HUES64 (cell line): ENCODE results near the gene LDLRAD4.
"Not testable (repeated sequence)": the region's sequence is repeated elsewhere in the genome, so short reads cannot be mapped to it uniquely, and the experiment has no call there.

Experiments
- H3K27ac ChIP-seq: 2 replicates; pipeline ENCODE4 v1.7.0; 2013; ENCODE audit warnings: low read depth, low read length, inconsistent platforms
- H3K27me3 ChIP-seq: 2 replicates; pipeline ENCODE4 v1.6.1; 2013; ENCODE audit warnings: mild to moderate bottlenecking, low read length; ENCODE audit not compliant: insufficient read depth
- H3K36me3 ChIP-seq: 2 replicates; pipeline ENCODE4 v1.6.1; 2013; ENCODE audit warnings: mild to moderate bottlenecking, low read length; ENCODE audit not compliant: insufficient read depth
- H3K4me1 ChIP-seq: 2 replicates; pipeline ENCODE4 v1.6.1; 2013; ENCODE audit warnings: mild to moderate bottlenecking, low read length, moderate library complexity; ENCODE audit not compliant: insufficient read depth
- H3K4me3 ChIP-seq: 2 replicates; pipeline ENCODE4 v1.5.1; 2013; ENCODE audit warnings: mild to moderate bottlenecking, low read length, moderate library complexity
- H3K9ac ChIP-seq: 2 replicates; pipeline ENCODE4 v1.6.1; 2013; ENCODE audit warnings: mild to moderate bottlenecking, low read depth, low read length
- H3K9me3 ChIP-seq: 2 replicates; pipeline ENCODE4 v1.6.1; 2013; ENCODE audit warnings: low read depth, low read length; ENCODE audit not compliant: insufficient read depth
- WGBS: fragments of 150-250, 120-280 bp; methylation state at CpG from one replicate; pipeline ENCODE4 v1.1.7; 2013; ENCODE audit warnings: missing lambda C conversion rate; 5-methylcytosine and 5-hydroxymethylcytosine counted together

Gene LDLRAD4

DNA sequence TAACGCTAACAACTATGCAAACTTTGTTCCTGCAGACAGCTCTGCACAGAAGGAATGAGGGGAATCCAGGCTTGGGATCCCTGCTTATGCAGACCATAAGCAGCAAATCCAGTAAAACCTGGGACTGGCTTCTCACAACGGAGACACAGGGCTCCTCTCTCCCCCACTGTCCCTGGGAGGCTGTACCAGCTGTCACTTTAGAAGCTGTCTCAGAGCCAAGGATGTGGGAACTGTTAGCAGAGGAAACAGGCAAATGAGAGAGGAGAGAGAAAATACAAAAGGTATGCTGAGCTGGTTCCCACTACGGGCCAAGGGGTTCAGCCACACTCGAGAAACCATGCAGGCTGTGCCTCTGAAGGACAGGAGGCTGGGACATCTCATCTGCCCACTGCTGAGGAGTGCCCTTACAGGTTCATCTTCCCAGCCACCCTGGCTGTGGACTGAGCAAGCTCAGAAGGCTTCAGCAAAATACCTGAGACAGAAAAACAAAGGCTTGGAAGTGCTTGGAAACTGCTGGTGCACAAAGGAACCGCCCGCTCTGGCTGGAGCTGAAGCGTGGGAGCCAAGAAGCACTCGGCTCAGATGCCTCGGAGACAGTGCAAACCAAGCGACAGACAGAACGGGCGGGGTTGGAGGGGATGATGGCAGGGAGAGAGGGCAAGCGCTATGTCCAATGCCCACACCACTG, 435.3 kb downstream of the LDLRAD4 start:
- no peaks in the 10 kb centered on the region for H3K4me1 ChIP-seq
- H3K9ac ChIP-seq, result no peak overlapping the region
- WGBS, result 85% methylated on average over 13 of the region's 13 CpGs
- H3K9me3 ChIP-seq, result no peaks in the 10 kb centered on the region
- no peaks in the 10 kb centered on the region for H3K27me3 ChIP-seq
- no peak overlapping the region for H3K27ac ChIP-seq
- no peak overlapping the region for H3K4me3 ChIP-seq
- H3K36me3 ChIP-seq, result no peaks in the 10 kb centered on the region

DNA sequence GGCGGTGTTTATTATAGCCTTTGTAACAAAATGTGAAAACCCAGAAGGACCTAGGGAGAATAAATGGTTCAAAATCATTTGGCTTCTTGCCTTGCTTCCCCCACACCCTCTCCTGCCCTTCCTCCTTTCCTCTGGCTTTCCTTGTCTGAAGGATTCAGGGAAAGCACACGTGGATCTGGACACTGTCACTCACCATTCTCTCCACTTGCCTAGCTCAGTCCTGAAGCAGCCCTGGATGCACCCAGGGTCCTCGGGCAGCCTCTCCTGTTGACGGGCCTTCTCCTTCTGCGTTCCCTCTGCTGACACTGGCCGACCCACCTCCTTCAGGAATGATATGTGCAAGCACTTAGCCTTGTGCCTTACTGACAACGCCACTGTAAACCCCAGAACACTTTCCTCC, 439.4 kb downstream of the LDLRAD4 start:
- no peak overlapping the region for H3K4me3 ChIP-seq
- no peaks in the 10 kb centered on the region for H3K9me3 ChIP-seq
- 70% methylated on average over 6 of the region's 7 CpGs for WGBS
- H3K27me3 ChIP-seq, result no peaks in the 10 kb centered on the region
- H3K4me1 ChIP-seq, result no peaks in the 10 kb centered on the region
- no peaks in the 10 kb centered on the region for H3K36me3 ChIP-seq
- no peak overlapping the region for H3K27ac ChIP-seq
- H3K9ac ChIP-seq, result no peak overlapping the region

DNA sequence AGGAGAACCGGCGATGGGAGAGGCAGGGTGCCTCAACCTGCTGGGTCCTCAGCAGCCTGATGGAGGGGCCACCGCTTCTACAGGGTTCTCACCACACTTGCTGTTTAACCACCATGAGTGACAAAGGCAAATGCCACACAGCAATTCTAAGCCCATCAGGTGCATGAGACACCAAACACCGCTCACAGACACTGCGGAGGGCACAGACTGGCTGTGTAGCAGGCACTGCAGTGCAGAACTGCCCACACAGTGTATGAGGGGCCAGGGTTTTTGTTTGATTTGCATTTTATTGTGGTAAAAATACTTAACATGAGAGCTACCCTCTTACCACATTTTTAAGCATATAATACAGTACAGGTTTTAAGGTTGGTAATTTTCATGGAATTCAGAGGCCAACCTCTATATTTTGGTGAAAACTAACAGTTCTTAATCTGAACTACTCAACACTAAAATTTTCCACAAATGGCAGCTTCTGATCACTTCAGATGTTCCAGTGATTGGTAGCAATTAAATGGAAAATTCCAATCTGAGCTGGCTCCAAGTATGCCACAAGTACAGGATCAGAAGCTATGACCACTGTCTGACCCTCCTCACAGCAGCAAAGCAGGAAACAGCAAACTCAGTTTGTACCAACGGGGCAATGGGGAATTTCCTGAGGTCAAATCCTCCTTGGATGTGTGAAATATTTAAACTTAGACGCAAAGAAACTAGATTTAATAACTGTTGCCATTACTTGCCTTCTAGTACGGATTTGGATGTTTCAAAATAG, 440.1 kb downstream of the LDLRAD4 start:
- 92% methylated on average over 8 of the region's 8 CpGs for WGBS
- Histone ChIP-seq H3K27ac (no peak overlapping the region), H3K4me1 (no peaks in the 10 kb centered on the region), H3K9ac (no peak overlapping the region), H3K36me3 (no peaks in the 10 kb centered on the region), H3K9me3 (no peaks in the 10 kb centered on the region), H3K27me3 (no peaks in the 10 kb centered on the region), H3K4me3 (no peak overlapping the region)

DNA sequence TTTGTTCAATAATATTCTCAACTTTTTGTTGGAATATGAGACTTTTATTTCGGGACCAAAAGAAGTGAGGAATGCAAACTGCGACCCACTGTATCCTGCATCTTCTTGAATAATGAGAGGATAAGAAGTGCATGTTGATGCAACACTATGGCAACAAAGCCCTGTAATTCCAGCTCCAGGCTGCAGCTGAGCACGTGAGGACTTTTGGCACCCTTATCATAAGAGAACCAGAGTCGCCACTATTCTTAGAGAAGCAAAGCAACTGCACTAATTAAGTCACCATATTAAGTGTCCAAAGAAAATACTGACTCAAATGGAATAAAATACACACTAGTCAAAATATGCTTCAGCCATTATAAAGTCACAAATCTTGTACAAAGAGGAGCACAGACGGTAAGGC, 441.9 kb downstream of the LDLRAD4 start:
- 93% methylated on average over 5 of the region's 5 CpGs for WGBS
- Histone ChIP-seq H3K27ac (no peak overlapping the region), H3K9ac (no peak overlapping the region), H3K4me1 (no peaks in the 10 kb centered on the region), H3K27me3 (no peaks in the 10 kb centered on the region), H3K36me3 (peaks cover 8% of the 10 kb centered on the region; the same call in 1 of the 2 replicates), H3K4me3 (no peak overlapping the region), H3K9me3 (no peaks in the 10 kb centered on the region)

DNA sequence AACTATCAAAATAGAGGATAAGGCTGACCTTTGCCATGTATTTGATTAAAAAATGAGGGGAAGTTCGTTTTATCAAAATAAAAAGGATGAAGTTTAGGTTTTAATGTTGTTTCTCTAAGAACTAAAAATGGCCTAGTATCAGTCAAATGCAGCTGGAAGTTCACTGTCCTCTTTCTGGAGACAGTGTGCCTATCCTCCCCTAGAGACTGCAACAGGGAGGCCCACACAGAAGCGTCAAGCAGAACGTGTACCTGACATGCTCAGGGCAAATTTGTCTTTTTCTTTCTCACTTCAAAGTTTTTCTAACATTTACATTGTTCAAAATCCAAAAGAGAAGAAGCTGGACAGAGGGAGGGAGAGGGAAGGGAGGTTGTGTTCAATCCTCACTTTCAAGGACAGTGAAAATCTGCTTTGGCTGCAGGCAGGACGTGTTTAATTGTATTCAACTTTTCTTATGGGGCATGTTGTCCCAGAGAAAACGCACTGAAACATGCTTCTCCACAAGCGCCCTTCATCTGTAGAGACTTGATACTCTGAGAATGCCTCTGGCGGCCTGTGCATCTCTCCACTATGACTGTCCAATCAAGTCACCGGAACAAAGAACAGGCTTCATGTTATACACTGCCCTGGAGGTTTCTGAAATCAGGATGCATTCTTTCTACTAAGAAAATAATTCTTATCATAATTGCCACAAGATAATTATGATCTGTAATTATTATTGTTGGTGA, 442.7 kb downstream of the LDLRAD4 start:
- H3K9me3 ChIP-seq, result no peaks in the 10 kb centered on the region
- no peak overlapping the region for H3K4me3 ChIP-seq
- H3K9ac ChIP-seq, result no peak overlapping the region
- no peaks in the 10 kb centered on the region for H3K4me1 ChIP-seq
- H3K27me3 ChIP-seq, result no peaks in the 10 kb centered on the region
- no peak overlapping the region for H3K27ac ChIP-seq
- WGBS, result 93% methylated on average over 8 of the region's 8 CpGs
- H3K36me3 ChIP-seq, result peaks cover 15% of the 10 kb centered on the region; the same call in 1 of the 2 replicates

DNA sequence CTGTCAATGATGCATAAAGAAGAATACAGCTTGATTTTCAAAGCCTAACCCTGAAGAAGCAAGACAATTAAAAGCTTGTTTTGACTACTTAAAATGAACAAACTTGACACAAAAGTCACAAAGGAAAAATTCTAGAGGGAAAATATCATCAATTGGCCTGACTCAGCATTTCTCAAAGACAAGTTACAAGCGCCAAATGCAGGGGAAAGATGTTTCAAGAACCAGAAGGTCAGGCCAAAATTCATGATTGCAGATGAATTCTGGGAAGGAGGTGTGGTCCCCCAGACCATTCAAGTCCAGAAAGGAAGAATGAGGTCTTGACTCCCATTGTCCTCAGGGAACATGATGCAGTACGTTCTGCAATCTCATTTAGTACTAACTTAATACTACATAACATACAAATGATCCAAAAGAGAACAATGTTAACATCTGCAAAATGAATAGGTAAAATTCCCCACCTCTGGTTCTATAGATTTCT, 443.3 kb downstream of the LDLRAD4 start:
- WGBS, result 85% methylated on average over 2 of the region's 2 CpGs
- H3K27ac ChIP-seq, result no peak overlapping the region
- H3K27me3 ChIP-seq, result no peaks in the 10 kb centered on the region
- H3K36me3 ChIP-seq, result peaks cover 21% of the 10 kb centered on the region
- no peaks in the 10 kb centered on the region for H3K4me1 ChIP-seq
- H3K4me3 ChIP-seq, result no peak overlapping the region
- H3K9ac ChIP-seq, result no peak overlapping the region
- H3K9me3 ChIP-seq, result no peaks in the 10 kb centered on the region

DNA sequence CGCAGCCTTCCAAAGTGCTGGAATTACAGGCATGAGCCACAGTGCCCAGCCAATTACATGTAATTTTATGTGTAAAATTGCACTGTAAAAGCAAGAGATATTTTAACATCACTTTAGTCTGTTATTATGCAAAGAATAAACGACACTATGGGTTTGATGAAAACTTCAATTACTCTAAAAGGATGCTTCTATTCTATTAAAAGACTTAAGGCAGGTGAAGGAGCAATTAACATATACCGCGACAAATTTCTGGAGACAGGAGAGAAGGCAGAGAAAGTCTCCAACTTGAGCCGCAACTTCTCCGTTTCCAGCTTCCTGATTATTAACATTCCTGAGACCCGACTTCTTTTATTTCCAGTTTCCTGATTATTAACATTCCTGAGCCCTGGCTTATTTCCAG, 454.1 kb downstream of the LDLRAD4 start:
- H3K9ac ChIP-seq, result no peak overlapping the region
- H3K9me3 ChIP-seq, result peaks cover 20% of the 10 kb centered on the region
- H3K4me1 ChIP-seq, result no peaks in the 10 kb centered on the region
- H3K27me3 ChIP-seq, result no peaks in the 10 kb centered on the region
- H3K4me3 ChIP-seq, result no peak overlapping the region
- H3K36me3 ChIP-seq, result peaks cover 12% of the 10 kb centered on the region; the same call in 1 of the 2 replicates
- 92% methylated on average over 6 of the region's 7 CpGs for WGBS
- no peak overlapping the region for H3K27ac ChIP-seq

DNA sequence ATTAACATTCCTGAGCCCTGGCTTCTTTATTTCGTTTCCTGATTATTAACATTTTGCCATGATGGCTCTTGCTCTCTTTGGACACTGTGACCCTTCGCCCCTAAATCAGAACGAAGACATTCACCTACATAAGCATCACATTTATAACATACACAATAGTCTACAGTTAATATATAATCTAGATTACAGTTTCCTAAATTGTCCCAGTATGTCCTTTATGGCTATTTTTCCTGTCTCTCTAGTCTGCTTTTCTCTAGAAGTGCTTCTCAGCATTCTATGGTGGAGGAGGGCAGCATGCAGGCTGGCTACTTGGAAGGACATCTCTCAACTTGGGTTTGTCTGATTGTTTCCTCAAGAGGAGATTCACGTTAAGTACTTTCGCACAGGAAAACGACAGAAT, 457.9 kb downstream of the LDLRAD4 start:
- Histone ChIP-seq H3K4me3 (no peak overlapping the region), H3K27ac (no peak overlapping the region), H3K36me3 (peaks cover 11% of the 10 kb centered on the region; the same call in 1 of the 2 replicates), H3K27me3 (no peaks in the 10 kb centered on the region), H3K4me1 (no peaks in the 10 kb centered on the region), H3K9ac (no peak overlapping the region), H3K9me3 (peaks cover 25% of the 10 kb centered on the region)
- 95% methylated on average over 6 of the region's 6 CpGs for WGBS

DNA sequence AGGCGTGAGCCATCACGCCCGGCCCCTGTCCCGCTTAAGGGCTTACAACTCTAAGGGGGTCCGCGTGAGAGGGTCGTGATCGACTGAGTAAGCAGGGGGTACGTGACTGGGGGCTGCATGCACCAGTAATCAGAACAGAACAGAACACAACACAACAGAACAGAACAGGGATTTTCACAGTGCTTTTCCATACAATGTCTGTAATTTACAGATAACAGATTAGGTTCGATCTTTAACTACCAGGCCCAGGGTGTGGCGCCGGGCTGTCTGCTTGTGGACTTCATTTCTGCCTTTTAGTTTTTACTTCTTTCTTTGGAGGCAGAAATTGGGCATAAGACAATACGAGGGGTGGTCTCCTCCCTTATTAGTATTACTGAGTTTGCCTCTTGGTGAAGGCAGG, 458.8 kb downstream of the LDLRAD4 start:
- not testable (repeated sequence) for H3K27me3 ChIP-seq, H3K4me3 ChIP-seq, H3K4me1 ChIP-seq, H3K27ac ChIP-seq, H3K9ac ChIP-seq
- H3K36me3 ChIP-seq, result peaks cover 13% of the 10 kb centered on the region; the same call in 1 of the 2 replicates
- WGBS, result 97% methylated on average over 13 of the region's 13 CpGs
- H3K9me3 ChIP-seq, result peaks cover 25% of the 10 kb centered on the region

DNA sequence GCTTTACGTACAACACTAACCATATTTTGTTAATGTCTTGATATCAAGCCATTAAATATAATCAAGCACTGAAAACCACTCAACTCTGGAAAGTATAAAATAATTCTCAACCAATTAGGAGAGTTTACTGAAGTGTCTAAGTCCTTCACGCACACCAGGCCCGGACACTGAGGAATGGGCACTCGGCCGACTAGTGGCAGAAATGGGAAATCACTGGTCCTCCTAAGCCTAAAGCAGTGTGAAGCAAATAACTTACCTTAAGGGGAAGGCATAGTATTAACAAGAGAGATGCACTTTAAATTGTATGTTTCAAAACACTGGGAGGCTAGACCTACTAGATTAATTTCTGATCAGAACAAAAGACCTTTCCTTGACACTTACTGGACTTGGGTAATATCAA, 462.1 kb downstream of the LDLRAD4 start:
- Histone ChIP-seq H3K4me3 (no peak overlapping the region), H3K27me3 (no peaks in the 10 kb centered on the region), H3K4me1 (no peaks in the 10 kb centered on the region), H3K9me3 (peaks cover 17% of the 10 kb centered on the region), H3K36me3 (peaks cover 13% of the 10 kb centered on the region; the same call in 1 of the 2 replicates), H3K27ac (no peak overlapping the region), H3K9ac (no peak overlapping the region)
- WGBS, result 81% methylated on average over 5 of the region's 5 CpGs

DNA sequence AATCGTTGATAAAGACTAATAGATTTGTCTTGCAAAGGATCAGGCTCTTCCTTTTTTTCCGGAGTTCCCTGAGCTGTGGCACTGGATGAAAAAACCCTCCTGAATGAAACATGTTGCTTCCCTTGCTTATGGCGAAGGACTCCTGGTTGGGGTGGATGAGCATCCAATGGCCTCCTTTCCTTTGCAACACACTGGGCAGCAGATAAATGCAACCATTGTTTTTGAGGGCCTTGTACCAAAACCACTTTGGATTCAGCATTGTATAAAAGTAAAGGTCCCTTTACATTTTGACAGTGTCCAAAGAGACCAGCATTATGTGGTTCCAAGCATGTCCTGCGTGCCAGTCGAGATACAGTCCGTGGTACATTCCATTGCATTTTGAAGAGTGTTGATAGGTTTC, 463.1 kb downstream of the LDLRAD4 start:
- Histone ChIP-seq H3K36me3 (peaks cover 12% of the 10 kb centered on the region; the same call in 1 of the 2 replicates), H3K9ac (no peak overlapping the region), H3K27ac (no peak overlapping the region), H3K4me1 (no peaks in the 10 kb centered on the region), H3K27me3 (no peaks in the 10 kb centered on the region), H3K4me3 (no peak overlapping the region), H3K9me3 (peaks cover 10% of the 10 kb centered on the region)
- WGBS, result 97% methylated on average over 6 of the region's 6 CpGs
